A549 treated with DMSO at 1 μM for 4 hours (cell line): ENCODE results near the gene PRMT9. TPM values are rescaled to one million over a fixed set of nuclear protein-coding genes. Genes with fewer than 3 reads are reported as not detected.

Experiments
- total RNA-seq: library from RNA; stranded (reverse); fragments of 200-300 nt; extraction: Qiagen RNA extraction; gene quantifications from 5 replicates; pipeline ENCODE4 v1.2.3, GENCODE V29; 2022; ENCODE audit warnings: low read depth

Gene PRMT9
- 3.1 to 3.6 TPM (median 3.3 TPM) in 5 replicates for total RNA-seq

DNA sequence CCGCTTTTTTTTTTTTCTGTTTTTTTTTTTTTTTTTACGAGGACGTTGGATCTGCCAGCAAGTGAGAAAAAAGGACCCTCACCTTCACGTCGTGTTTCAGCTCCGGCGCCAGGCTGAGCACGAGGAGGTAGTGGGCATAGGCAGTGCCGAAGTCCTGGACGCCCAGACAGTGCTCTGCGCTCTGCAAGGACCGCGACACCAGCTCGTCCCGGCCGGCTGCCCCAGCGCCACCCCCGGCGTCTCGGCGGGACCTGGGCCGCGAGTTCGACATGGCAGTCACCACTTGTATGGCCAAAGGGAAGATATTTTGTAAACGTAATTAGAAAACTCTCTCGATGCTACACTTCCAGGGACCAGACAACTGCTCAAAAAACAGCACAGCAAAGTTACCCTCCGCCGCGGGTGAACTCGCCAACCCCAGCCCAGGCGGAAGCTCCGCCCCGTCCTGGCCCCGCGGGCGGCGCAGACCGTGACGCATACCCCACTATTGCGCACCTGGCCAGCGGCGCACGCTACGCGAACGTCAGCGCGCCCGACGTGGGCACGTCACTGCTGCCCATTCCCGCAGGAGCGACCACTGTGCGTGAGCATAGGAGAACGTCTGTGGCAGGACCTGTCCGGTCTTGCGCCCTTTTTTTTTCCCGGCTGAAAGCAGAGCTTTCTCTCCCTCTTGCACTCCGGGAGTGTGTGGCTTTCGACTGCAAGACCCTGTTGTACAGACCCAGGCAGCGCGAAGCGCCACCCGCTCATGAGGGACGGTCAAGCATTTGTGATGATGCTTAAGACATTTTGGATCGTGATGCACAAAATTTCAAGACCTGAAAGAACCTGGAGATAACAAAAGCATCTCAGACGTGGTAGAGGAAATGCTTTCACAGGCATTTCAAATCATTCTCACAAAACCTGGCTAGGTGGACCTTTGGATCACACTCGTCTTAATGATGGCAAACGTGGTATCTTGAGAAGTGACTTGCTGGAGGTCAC, at the start of gene PRMT9:
Gene PRMT9 (minus strand): TSS at position 447 of the 984 bp plus-strand sequence. CDS start 176 bp downstream, at position 271.

DNA sequence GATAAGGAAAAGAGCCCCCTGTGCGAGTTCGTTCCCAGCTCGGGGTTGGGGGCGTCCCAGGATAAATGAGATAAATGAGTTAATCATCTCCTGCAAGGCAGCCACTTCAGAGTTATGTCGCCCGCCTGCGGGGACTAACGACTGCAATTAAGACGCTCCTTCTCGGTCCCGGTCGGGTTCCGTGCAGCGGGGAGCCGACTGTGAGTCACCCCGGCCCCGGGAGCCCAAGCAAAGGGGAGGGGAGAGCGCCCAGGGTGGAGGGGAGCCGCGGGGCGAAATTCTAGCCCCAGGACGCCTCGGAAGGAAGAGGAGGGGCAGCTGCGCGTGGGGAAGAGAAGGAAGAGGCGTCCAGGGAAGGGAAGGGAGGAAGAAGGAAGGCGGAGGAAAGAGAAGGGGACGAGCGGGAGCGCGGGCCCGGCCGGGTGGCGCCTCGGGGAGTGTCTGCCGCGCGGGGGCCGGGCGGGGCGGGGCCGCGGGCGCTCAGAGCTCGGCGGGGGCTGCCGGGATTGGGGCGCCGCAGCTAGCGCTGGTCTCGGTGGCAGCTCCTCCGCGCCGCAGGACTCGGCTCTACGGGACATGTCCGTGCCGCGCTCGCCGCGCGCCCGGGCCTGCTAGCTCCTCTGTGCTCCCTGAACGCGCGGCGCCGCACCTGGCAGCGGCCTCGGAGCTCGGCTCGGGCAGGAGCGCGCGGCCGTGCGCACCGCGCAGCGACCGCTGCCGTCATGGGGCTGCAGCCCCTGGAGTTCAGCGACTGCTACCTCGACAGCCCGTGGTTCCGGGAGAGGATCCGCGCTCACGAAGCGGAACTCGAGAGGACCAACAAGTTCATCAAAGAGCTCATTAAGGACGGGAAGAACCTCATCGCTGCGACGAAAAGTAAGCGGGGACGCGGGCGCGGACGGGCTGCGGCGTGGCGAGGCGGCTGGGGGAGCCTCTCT, 47.9 kb upstream of the PRMT9 start, which contains the start of gene ARHGAP10:
Gene ARHGAP10 (plus strand): TSS at position 509 of the 938 bp plus-strand sequence. CDS start 214 bp downstream, at position 723.

DNA sequence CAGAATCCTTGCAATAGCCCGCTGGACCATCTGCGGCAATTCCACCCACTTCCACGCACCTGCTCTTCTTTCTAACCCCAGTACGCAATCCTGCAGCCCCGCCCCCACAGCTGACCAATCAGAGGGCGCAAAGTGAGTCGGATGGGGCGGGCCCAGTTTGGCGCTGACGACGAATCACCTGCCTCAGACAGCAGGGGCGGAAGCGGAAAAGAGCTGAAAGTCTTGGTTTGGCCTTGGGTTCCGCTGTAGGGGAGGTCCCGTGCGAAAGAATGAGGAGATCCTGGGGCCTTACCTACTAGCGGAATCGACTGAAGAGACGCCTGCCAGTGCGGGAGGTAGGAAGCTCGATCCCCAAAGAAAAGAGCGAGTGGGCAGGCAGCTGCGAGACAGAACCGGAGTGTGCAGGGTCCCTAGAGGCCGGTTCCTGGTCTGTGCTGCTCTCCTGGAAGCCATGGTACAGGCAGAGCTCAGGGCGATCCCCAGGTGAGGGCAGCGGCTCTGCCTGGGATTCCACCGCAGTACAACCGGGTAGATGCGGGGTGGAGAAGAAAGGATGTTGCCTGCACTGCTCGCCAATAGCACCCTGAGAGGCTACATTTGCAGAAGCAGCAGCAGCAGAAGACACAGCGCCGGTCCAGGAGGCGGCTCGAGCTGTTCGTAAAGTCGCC, 66.7 kb downstream of the PRMT9 start, which contains the start of gene TMEM184C:
Gene TMEM184C (plus strand): TSS at position 225 of the 668 bp plus-strand sequence. CDS start 560 bp downstream, outside the sequence.

Other genes starting within 250 kb of the PRMT9 start
- 0.30 to 0.63 TPM (median 0.36 TPM) in 5 replicates for gene EDNRA, start 203.1 kb downstream of the PRMT9 start, total RNA-seq
- 23.0 to 27.2 TPM (median 24.1 TPM) in 5 replicates for gene TMEM184C, start 66.8 kb downstream of the PRMT9 start, total RNA-seq
- 14.7 to 19.0 TPM (median 16.7 TPM) in 5 replicates for gene ARHGAP10, start 47.9 kb upstream of the PRMT9 start, total RNA-seq